Esophagus (tissue), 2 donors: ENCODE data around the gene CAPZA1. TPM values are rescaled to one million over a fixed set of nuclear protein-coding genes. Genes with fewer than 3 reads are reported as not detected.
A peak's percentile ranks its signal among the peaks of the same experiment; 100 is the strongest.

Experiments used
- H3K27ac ChIP-seq, 2 donors: one replicate each; pipeline ENCODE4 v1.5.1; 2013; ENCODE audit warnings: low read depth in 2 of 2, mild to moderate bottlenecking in 2 of 2, inconsistent platforms in 1 of 2, low read length in 1 of 2, moderate library complexity in 1 of 2
- H3K27me3 ChIP-seq, 2 donors: one replicate each; pipeline ENCODE4 v1.6.1; 2013; ENCODE audit warnings: low read length in 2 of 2, control low read depth in 1 of 2, mild to moderate bottlenecking in 1 of 2; ENCODE audit not compliant: insufficient read depth in 2 of 2, control insufficient read depth in 1 of 2
- H3K36me3 ChIP-seq, 2 donors: one replicate each; pipeline ENCODE4 v1.6.1; 2013; ENCODE audit warnings: low read length in 1 of 2; ENCODE audit not compliant: control insufficient read depth in 2 of 2, insufficient read depth in 2 of 2
- H3K4me1 ChIP-seq, 2 donors: one replicate each; pipeline ENCODE4 v1.6.1; 2013; ENCODE audit warnings: low read length in 1 of 2; ENCODE audit not compliant: control insufficient read depth in 2 of 2, insufficient read depth in 2 of 2
- H3K4me3 ChIP-seq, 2 donors: one replicate each; pipeline ENCODE4 v1.5.1; 2013; ENCODE audit warnings: low read length in 2 of 2, mild to moderate bottlenecking in 2 of 2, low read depth in 1 of 2, moderate library complexity in 1 of 2
- H3K9me3 ChIP-seq, 2 donors: one replicate each; pipeline ENCODE4 v1.6.1; 2013; ENCODE audit warnings: mild to moderate bottlenecking in 2 of 2, low read depth in 1 of 2, low read length in 1 of 2, moderate library complexity in 1 of 2; ENCODE audit not compliant: control insufficient read depth in 2 of 2, insufficient read depth in 1 of 2
- WGBS, 2 donors: extraction: QIAGEN DNeasy Blood & Tissue Kit; methylation state at CpG; one replicate each; pipeline ENCODE4 v1.1.7; 2013; 5-methylcytosine and 5-hydroxymethylcytosine counted together
- polyA plus RNA-seq, 2 donors: library from polyadenylated mRNA; stranded (reverse); fragments of 200-250 nt; gene quantifications; one replicate each; pipeline ENCODE4 v1.2.3, GENCODE V29; 2013
- donor health status: healthy with polysubstance abuse.
- donor health status: Bipolar disorder and iron deficiency.

CAPZA1 gene
- polyA plus RNA-seq, 2 donors: 88.1 to 115 TPM

DNA sequence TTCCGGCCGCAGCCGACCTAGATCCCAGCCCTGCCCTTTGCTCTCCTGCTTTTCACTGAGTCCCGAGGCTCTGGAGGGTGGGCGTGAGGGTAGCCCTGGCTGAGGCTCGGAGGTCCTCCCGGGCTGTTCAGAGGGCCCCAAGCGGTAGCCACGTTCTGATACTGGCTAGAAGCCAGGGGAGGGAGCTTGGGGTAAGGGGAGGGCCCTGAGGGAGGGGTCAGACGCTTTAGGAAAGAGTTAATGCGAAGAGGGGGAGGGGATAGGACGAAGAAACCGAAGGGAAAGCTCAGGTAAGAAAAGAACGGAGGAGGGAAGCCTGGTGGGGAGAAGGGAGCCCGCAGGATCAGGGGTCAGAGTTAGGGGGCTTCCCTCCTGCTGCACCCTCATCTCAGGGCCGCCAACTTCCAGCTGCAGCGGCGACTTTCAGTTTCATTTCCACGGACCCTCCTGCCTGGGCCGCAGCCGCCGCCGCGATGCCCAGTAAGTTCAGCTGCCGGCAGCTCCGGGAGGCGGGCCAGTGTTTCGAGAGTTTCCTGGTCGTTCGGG is 54.9 kb downstream of the CAPZA1 start, which contains the start of gene MOV10:
Gene MOV10 (plus strand): TSS at position 220 of the 546 bp plus-strand sequence. CDS start 254 bp downstream, at position 474.
- Histone ChIP-seq H3K27me3 (no peaks in the 10 kb centered on the region), H3K4me3 (peak within 1 kb of the TSS; percentile 85 to 93), H3K4me1 (no peaks in the 10 kb centered on the region), H3K9me3 (no peaks in the 10 kb centered on the region), H3K27ac (peak within 1 kb of the TSS; percentile 90 to 93), H3K36me3 (peaks cover 0 to 1% of the 10 kb centered on the region in 2 donors)
- WGBS, 2 donors: 0% methylated on average over 30 of the region's 30 CpGs

DNA sequence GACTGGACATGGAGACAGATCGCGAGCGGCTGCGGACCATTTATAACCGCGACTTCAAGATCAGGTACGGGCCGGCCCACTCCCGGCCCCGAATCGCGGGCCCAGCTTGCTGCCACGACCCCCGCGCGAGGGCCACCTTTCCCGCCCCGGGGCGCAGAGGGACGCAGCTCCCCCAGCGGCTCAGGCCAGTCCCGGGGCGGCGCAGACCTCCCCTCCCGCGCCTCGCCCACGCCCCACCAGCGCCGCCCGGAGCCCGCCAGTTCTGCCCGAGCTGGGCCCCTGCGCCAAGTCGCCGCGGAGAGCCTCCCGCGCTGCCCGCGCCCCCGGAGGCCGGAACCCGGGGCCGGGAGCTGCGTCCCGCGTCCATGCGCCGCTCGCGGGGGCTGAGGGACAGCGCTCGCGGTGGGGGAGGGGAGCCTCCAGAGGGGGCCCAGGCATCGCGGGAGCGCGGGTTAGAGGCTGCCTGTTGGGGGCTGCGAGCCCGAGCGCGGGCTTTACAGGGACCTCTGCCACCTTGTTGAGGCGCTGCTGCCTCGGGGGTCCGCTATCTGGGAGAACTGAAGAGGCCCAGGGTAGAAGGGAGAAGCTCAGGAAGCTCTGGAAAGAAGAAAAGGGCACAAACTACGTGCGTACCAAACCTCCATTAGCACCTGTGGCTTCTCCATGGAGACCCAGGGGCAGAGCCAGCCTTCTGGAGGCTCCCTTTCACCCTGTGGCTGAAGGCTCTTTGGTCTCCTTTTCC is 55.5 kb downstream of the CAPZA1 start:
- Histone ChIP-seq H3K4me1 (no peaks in the 10 kb centered on the region), H3K27ac (peak overlapping the region; percentile 90 to 93), H3K9me3 (no peaks in the 10 kb centered on the region), H3K27me3 (no peaks in the 10 kb centered on the region), H3K36me3 (no peaks in the 10 kb centered on the region), H3K4me3 (peak overlapping the region; percentile 85 to 93)
- 0 to 1% methylated on average over 55 to 68 of the region's 68 CpGs for WGBS, 2 donors

DNA sequence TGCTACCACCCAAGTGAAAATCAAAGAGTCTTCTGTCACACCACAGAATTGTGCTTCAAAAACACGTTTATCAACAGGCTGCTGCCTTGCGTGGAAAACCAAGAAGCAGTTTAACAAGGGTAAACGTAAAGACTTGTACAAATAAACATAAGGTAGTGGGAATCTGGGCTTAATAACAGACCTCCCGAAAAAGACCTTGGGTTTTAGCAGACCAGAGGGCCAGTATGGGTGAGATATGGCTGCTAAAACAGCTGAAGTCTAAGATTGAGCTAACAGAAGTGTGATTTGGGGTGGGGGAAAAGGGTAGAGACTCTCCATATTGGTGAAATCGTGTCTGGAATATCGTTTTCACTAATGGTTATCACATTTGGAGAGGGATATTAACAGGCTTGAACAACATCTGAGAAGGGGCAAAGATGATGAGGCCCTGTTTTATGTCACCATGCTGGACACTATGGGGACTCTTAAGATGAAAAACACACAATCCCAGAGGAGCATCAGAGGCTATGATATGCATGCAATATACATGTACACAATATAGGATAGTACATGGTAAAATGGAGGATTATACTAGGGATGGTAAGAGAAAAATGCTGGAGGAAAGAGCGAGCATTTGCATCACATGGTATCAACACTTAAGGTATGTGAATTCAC is 56.2 kb downstream of the CAPZA1 start:
- Histone ChIP-seq H3K4me3 (peak overlapping the region; percentile 85 to 93), H3K4me1 (no peaks in the 10 kb centered on the region), H3K9me3 (no peaks in the 10 kb centered on the region), H3K27ac (peak overlapping the region; percentile 90 to 93), H3K27me3 (no peaks in the 10 kb centered on the region), H3K36me3 (no peaks in the 10 kb centered on the region)
- 39 to 41% methylated on average over 7 of the region's 7 CpGs for WGBS, 2 donors

DNA sequence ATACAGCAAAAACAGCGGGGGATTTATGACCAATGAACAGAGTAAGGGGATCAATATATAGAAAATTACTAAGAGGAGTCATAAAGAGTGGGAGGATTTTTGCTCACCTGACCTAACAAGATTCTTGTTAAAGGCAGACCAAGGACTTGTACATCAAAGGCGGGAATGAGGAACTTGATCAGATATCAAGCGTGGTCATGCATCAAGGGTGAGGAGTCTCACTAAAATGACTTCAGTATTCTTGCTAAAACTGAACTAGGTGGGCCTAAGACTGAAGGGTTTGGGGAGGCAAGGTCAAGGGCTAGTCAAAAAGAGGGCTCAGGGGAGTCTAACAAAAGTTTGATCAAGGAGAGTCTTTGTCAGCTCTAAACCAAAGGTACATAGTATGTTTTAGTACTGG is 56.9 kb downstream of the CAPZA1 start:
- Histone ChIP-seq H3K27me3 (no peaks in the 10 kb centered on the region), H3K4me1 (no peaks in the 10 kb centered on the region)

DNA sequence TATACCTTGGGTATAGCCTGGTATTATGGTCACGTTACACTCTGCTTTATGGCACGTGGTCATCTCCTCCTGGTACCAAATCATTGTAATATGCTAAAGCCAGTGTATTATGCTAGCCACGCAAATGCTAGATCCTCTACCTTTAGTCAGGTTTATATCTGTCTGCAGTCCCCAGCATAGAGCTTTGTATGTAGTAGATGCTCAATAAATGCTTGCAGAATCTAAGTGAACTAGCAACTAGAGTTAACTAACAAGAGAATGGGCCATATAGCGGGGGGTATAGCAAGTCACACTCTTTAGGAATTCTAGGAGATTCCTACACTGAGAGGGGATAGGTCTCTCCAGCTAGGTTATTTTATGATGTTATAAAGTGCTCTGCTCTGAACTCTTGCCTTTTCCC is 57.9 kb downstream of the CAPZA1 start:
- Histone ChIP-seq H3K4me3 (no peak overlapping the region), H3K4me1 (no peaks in the 10 kb centered on the region), H3K9me3 (no peaks in the 10 kb centered on the region), H3K27ac (no peak overlapping the region), H3K36me3 (no peaks in the 10 kb centered on the region), H3K27me3 (no peaks in the 10 kb centered on the region)
- 97 to 98% methylated on average over 4 of the region's 4 CpGs for WGBS, 2 donors

More for the DNA sequence above, 56.9 kb downstream of the CAPZA1 start:
- Histone ChIP-seq H3K36me3 (no peaks in the 10 kb centered on the region), H3K27ac (no peak overlapping the region), H3K9me3 (no peaks in the 10 kb centered on the region), H3K4me3 (no peak overlapping the region)
- WGBS, 2 donors: 84 to 85% methylated on average over 3 of the region's 3 CpGs

DNA sequence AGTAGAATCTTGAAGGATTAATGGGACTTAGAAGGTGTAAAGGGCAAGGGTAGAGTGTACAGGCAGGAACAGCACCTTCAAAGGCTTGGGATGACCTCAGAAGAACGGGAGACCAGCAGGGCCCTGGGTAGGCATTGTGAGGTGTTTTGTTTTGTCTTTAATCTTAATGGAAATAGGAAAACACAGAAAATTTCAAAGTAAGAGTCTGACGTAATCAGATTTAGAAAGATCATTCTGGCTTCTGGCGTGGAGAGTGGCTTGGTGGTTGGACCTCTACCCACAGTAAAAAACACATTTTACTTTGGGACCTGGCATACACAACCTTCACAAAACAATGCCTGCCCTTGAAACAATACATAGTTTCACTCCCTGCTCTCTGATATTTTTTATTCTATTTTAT is 59.0 kb downstream of the CAPZA1 start:
- WGBS, 2 donors: 69 to 86% methylated on average over 3 of the region's 3 CpGs
- H3K27me3 ChIP-seq: no peaks in the 10 kb centered on the region

DNA sequence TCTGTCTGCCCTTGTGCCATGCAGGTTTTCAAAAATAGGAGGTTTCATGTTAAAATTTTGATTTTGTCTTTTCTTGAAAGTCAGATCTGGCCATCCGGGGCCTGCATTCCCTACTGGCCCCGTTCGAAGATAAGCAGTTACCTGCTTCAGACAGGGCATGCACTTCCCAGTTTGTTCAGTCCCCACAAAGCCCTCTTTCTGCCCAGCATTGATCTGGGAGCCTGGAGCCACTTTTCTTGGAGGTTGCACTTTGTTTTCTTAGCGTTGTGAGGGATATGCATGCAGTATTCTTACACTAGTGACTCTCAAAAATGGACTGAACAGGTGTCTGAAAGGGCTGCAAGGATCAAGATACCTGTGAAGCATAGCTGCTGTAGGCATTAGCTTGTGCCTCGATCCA is 66.3 kb downstream of the CAPZA1 start:
- Histone ChIP-seq H3K4me1 (peaks cover 0 to 7% of the 10 kb centered on the region in 2 donors), H3K27me3 (no peaks in the 10 kb centered on the region), H3K27ac (no peak overlapping the region), H3K9me3 (no peaks in the 10 kb centered on the region), H3K36me3 (peaks cover 0 to 3% of the 10 kb centered on the region in 2 donors), H3K4me3 (no peak overlapping the region)
- WGBS, 2 donors: 84 to 92% methylated on average over 5 of the region's 5 CpGs

More for the DNA sequence above, 59.0 kb downstream of the CAPZA1 start:
- Histone ChIP-seq H3K4me1 (no peaks in the 10 kb centered on the region), H3K27ac (no peak overlapping the region), H3K9me3 (no peaks in the 10 kb centered on the region), H3K4me3 (no peak overlapping the region), H3K36me3 (no peaks in the 10 kb centered on the region)

DNA sequence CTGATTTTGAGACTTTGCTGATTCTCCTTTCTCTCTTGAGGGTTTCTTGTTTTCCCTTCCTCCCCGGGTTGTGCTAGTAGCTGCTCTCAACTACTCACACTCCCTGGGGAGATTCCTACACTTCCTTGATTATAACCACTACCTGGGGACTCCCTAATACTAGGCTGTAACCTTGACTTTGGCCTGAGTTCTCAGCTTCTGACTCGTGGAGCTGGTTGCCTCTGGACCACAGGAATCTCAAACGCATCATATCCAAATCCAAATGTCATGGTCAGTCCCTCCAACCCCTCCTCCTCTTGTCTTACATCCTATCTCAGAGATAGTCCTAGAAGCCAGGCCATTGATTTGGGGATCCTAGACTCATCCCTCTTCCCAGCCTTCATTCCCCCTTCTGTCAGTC is 66.8 kb downstream of the CAPZA1 start:
- Histone ChIP-seq H3K27me3 (no peaks in the 10 kb centered on the region), H3K9me3 (no peaks in the 10 kb centered on the region), H3K27ac (no peak overlapping the region), H3K4me3 (no peak overlapping the region), H3K36me3 (peaks cover under 1 to 3% of the 10 kb centered on the region in 2 donors), H3K4me1 (peaks cover 0 to 7% of the 10 kb centered on the region in 2 donors)
- 63 to 74% methylated on average over 3 of the region's 3 CpGs for WGBS, 2 donors

DNA sequence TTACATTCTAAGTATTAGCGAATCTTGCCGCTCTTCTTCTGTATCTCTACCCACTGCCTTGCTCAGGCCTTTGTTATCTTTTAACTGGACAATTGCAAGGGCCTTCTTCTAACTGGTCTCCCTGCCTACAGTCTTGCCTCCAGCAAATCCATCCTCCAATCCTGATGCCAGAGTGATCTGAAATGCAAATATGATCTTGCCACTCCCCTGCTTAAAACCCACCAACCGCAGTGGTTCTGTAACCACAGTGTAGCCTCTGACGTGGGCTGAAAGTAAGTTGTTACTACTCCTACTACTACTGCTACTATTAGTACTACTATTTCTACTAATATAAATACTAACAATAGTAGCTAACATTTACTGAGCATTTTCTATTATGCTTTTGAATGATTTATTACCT is 67.2 kb downstream of the CAPZA1 start:
- no peaks in the 10 kb centered on the region for H3K27me3 ChIP-seq
- H3K27ac ChIP-seq: peak overlapping the region in 1 of 2 donors; percentile 24
- peaks cover 0 to 7% of the 10 kb centered on the region in 2 donors for H3K4me1 ChIP-seq
- H3K9me3 ChIP-seq: no peaks in the 10 kb centered on the region
- H3K4me3 ChIP-seq: no peak overlapping the region
- WGBS, 2 donors: 87 to 90% methylated on average over 4 of the region's 4 CpGs
- H3K36me3 ChIP-seq: peaks cover 5 to 7% of the 10 kb centered on the region in 2 donors
